Measurements from ENCODE around the gene ST6GALNAC2.
"Not testable (repeated sequence)": the region's sequence is repeated elsewhere in the genome, so short reads cannot be mapped to it uniquely, and the experiment has no call there.

Gene ST6GALNAC2

DNA sequence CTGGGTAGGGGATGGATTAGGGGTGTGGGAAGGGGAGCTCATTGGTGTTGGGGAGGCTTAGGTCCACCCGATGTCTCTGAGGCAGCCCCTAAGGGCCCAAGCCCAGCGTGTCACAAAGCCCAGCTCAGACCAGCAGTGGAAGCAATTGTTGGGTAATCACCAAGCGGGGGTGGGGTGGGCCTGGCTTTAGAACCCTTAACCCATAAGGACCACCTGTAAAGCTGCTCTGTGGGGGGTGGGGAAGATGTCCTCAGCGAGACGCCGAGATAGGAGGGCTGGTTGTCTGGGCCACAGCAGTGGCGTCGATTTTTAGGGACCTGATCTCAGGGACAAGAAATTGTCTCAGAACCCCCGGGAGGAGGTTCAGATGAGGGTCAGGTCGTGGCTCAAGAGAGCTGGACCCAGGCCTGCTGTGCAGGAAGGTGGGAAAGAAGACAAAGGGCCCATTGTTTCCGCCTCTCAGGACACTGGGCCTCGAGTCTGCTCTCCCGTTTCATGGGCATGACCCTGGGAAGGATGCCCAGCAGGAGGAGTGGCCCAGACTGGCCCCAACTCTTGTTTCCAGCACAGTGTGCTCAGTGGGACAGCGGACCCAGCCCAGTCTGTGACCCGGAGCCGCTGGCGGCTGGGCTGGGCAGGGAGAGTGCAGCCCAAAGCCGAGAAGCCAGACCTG is 15.9 kb downstream of the ST6GALNAC2 start:
- DNase-seq = no peak

DNA sequence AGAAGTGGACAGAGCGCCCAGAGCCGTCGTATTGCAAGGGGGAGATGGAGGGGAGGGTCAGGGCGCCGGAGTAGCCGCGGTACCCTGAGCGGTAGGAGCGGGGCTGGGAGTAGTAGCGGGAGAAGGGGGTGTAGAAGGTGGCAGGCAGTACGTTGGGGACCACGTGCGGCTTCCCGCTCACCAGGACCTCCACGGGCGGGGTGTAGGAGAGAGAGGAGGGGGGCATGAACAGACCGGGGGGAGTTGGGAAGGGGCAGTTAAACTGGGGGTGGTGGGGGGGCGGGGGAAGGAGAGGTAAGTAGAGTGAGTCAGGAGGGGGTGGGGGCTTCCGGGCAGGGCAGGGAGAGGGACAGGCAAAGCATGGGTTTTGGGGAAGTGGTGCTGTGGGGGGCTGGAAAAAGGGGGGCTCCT is 16.8 kb downstream of the ST6GALNAC2 start:
- no peak for DNase-seq

DNA sequence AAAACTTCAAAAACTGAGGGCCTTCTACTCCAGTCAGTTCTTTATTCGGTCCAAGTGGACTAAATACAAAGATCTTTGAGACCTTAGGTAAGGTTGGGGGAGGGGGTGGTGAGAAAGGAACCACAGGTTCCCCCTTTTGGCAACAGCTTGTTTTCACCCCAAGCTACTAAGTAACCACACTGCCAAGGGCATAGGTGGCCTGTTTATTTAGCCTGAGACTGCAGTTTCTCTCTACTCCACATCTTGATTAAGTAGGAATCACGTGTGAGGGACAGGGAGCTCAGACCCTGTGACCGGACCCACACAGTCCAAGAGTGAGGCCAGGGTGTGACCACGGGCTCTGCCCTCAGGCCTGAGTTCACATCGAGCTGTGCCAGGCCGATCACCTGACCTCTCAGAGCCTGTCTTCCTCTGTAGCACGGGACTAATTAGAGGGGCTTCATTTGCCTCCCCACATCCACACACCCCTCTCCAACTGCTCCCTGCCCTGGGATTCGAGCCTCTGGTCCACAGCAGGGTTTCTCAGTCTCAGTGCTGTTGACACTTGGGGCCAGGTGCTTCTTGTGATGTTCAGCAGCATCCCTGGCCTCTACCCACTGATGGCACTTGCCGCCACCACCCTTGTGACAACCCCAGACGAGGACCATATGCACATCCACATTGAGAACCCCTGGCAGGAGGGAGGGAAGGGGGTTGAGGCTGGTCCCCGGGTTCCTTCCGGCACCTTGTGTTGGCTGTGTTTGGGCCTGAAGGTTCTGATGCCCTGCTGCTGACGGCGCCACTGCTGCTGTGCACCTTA is 17.8 kb downstream of the ST6GALNAC2 start:
- DNase-seq = no peak

DNA sequence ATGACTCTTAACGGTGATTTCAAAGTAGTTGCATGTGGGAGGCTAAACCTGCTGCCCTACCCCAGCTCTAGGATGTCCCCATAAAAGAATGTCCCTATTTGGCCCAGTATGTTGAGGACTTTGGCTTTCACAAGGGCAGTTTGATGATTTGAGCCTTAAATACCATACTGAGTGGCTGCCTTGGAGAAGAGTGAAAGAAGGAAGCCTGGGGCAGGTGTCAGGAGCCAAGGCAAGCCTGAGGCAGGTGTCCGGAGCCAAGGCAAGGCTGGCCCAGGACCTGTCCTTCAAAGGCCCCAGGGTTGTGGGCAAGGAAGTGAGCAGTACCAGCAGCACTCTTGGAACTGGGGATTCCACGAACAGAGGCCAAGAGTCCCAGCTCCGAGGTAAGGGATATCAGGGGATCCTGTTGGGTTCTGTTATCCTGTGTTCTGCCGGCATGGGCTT is 18.6 kb downstream of the ST6GALNAC2 start:
- DNase-seq = no peak

DNA sequence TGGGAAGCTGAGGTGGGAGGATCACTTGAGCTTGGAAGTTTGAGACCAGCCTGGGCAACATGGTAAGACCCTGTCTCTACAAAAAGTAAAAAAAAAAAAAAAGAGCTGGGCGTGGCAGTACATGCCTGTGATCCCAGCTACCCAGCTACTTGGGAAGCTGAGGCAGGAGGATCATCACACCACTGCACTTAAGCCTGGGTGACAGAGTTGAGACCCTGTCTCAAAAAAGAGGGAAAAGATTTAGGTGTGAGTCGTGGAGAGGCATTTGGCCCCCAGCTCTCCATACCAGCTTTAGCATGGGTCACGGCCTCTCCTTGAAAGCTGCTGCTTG is 19.1 kb downstream of the ST6GALNAC2 start:
- no peak for DNase-seq

DNA sequence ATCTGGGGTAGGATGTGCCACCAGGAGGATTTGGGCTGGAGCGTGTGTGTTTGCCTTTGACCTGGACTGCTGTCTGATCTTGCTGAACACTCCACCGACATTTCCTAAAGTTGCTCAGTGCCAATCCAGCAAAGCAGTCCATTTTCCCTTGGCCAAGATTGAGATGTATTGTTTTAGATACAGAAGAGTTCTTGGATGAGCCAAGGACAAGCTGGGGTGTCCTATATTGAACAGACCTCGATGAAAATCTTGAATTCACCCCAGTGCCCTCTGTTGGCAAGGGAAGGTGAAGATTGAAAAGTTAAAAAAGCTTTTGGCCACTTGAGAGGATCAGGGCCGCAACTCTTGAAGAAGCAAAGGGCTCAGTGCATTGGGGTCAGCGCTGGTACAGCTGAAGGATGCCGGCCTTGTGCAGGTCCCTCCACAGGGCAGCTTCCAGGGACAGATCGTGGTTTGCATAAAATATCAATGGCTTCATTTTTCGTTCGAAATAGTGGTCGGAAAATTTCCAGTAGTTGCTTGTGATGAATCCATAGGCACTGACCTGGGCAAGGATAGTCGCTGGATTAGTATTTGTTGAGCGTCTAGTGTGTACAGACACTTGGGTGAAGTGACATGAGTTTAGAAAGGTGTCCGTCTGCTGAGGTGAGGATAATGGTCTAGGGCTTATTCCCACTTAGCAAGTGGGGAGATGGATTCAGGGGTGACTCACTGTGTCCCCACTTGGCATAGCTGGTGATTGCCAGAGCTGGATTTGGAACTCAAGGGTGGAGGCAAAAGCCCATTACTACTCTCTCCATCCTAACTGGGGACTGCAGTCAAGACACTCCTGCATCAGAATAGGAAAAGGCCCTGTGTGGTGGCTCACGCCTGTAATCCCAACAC is 19.7 kb downstream of the ST6GALNAC2 start:
- no peak for DNase-seq

DNA sequence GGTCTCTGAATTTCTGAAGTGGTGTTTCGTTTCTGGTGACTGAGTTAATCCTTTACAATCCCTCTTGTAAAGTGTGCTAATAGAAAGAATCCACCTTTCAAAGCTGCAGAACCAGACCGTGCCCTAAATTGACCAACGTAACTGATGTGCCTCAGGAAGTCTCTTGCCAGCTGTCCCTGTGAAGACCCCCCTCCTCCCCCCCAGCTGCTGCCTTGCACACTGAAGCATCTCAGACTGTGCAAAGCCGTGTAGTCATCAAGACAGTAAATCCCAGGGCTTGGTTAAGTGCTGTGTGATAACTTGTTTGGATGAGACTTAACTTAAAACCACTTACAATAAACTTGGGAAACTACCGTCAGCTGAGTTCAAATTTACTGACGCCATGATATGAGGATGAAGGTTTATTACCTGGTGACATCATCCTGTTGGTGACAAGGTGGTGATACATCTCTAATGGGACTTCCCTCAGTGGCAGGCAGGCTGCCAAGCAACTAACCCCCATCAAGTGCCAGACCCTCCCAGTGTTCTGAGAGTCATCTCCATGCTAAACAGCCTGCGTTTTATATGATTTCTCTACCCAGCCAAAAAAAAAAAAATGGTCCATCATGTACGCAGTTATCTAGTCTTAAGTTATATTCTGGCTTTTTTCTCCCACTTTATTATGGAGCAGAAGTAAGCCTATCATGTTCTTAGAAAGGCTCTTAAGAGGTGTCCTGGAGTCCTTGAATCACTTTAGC is 20.5 kb downstream of the ST6GALNAC2 start:
- not testable (repeated sequence) for DNase-seq

DNA sequence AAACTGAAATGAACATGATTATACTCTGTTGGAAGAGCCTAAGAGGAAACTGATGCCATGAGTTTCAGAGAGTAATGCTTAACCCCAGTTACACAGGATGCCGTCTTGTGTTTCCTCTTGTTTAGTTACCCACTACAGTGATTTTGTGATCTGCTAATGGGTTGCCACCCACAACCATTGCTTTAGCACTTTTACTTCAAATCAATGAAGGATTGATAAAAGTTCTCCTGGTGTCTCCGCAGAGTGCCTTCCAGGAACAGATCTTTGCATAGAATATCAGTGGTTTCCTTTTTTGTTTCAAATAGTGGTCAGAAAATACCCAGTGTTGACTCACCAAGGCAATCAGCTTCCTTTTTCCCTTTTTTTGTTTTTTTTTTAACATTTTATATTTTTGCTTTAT is 22.3 kb downstream of the ST6GALNAC2 start:
- not testable (repeated sequence) for DNase-seq

DNA sequence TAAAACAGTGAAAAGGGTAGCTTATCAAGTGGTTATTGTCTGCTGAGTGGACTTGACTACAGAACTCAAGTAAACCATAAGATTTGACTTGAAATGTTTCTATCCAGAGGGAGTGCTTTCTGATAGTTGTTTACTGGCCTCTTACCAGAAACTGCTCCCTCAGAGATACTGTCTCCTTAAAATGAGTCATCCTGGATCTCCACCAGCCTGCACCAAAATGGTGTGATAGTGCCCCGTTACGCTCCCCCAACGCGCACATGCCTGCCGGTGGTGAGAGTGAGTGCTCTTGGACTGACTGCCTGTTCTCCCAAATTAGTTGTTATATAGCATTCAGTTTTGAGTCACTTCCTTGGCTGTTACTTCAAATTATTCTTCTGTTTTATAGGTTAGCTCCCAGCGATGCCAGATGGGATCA is 22.9 kb downstream of the ST6GALNAC2 start:
- DNase-seq = no peak

DNA sequence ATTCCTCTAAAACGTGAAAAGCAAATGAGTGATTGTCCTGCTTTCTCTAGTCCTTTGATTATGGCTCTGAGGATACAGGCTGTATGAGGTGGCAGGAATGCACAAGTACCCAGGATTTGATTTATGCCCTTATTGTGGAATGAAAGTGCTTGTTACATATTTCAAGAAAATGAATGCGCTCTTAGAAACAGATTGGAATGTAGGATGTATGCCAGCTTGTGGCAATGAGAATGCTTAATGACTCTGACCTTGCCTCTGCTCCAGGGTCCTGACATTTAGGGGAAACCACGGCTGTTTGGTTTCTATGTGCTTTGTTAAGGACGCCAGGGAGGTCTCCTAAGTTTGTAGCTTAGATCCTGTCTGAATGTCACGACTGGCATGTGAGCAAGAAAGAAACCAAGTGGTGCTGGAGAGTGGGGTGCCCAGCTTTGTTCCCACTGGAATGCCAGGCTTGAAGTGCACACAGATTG is 23.8 kb downstream of the ST6GALNAC2 start:
- DNase-seq = no peak

DNA sequence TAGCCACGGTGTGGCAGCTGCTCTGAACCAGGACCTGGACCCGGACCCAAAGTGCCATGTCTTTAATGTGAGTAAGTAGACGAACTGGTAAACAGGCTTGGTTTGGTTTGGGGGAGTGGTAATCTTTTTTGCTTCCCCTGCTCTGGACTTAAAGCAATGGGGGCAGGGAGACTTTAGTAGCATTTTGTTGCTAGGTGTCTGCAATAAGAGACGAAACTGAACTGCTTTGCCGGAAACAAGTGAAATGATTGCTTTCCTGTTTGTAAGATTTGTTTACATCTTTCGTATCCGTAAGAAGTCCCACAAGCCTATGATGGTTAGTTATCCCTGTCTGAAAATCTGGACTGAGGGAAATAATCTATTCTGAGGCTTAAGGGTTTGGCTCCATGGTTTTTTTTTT is 24.3 kb downstream of the ST6GALNAC2 start:
- DNase-seq = no peak

DNA sequence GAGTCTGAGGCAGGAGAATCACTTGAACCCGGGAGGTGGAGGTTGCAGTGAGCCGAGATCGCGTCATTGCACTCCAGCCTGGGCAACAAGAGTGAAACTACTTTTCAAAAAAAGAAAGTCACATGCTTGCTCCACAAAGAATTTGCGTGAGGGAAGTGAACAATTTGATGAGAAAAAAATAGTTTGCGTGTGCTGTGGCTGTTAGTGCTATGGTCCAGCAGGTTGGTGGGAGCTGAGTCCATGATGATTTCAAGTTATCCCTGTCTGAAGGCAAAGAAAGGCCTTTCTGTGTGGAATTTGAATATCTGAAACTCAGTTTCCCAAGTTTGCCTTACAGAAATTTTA is 24.8 kb downstream of the ST6GALNAC2 start:
- no peak for DNase-seq

DNA sequence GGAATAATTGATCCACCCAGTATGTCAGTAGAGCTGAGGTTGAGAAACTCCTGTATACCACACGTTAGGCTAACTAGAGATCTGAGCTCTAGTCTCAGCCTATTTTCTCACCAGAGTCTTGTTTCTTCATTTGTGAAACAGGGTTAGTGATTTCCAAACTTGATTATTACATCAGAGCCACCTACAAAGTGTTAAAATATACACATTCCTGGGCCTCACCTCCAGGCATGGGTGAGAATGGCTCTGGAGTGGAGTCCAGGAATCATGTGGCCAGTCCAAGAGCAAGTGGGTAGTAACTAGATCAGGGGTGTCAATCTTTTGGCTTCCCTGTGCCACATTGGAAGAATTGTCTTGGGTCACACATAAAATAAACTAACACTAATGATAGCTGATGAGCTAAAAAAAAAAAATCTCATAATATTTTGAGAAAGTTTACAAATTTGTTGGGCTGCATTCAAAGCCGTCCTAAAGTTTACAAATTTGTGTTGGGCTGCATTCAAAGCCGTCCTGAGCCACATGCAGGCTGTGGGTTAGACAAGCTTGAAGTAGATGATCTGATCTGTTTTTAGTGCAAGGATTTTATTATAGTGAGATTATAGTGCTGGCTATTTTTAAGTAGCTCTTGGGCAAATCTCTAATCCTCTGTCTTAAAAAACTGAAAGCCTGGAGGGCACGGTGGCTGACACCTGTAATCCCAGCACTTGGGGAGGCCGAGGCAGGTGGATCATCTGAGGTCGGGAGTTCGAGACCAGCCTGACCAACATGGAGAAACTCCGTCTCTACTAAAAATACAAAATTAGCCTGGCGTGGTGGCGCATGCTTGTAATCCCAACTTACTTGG is 25.4 kb downstream of the ST6GALNAC2 start:
- no peak for DNase-seq

DNA sequence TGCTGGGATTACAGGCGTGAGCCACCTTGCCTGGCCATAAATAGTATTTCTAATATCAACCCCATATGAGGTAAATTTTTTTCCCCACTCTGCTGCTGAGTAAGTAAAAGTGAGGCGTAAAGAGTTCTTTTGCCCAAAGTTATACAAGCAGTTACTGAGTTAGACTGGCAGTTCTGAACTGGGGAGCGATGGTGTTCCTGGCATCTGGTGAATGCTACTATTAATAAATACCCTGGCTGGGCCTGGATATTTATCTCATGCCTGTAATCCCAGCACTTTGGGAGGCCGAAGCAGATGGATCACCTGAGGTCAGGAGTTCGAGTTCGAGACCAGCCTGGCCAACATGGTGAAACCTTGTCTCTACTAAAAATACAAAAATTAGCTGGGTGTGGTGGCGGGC is 26.2 kb downstream of the ST6GALNAC2 start:
- not testable (repeated sequence) for DNase-seq

DNA sequence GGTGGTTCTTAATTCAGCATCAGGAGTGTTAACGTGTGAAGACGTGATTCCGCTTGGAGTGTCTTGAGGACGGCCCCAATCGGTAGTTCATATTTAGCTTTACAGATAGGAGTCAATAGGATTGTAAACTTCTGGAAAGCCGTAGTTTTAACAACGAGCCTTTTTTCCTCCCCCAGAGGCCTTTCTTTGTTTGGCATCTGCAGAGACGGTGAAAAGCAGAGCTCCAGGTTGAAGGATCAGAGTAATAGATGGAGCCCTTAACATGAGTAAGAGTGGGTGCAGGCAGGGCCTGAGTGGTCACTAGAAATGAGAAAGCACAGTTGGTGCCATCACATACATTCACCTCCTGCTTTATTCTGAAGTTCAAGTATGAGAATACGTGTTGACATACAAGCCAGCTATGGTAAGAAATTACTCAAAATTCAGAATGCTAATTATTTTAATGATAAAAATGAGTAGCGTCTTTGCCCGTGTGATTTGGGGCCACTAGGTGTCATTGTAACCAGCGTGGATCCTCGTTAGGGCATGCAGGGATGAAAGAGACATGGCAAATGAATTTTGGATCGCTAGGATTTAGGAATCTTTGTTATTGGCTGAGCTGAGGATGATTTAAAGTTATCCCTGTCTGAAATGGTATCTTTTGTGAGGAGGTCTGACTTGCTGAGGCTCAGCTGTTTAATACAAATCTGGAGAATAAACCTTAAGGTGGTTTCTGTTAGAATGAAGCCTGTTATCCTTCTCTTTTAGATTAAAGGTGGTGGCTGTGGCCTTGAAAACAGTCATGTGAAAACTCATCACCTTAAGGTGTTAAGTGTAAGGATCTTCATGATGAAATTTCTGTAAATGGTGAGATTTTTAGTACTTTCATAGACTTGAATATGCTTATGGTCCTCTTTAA is 27.2 kb downstream of the ST6GALNAC2 start:
- DNase-seq = no peak

DNA sequence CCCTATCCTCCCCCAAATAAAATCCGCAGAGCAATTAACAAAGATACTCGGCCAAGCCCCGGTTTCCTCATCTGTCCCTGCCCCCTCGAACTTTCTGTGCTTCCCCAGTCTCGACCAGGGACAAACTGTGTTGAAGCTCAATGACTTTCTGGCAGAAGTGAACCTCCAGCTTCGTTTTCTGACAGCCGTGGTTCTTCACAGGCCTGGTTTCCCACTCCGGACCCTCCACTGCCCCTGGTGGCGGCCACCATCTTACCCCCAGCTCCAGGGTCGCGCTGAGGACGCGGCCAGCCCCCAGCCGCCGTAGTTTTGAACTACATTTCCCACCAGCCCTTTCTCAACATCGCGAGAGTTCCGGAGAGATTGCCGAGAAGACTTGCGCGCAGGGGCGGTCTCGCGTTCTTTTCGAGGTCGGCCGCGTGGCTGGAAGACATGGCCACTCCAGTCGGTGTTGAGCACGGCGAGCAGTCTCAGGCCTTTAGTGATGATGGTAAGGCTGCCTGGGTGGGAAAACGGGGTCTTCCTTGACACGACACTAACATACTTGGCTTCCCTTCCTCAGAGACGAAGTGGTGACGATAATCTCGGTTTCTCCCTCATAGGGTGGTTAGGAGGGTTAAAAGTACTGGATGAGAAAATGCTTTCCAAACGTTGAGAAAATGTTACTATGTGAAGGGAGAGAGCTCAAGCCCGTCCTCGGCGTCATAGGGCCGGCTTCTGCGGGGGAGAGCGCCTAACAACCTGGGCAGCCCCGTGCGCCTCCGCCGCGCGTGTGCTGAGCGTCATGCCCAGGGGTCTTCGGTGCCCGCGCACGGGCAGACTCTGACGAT is 28.1 kb downstream of the ST6GALNAC2 start:
- DNase-seq = peak; percentile 87

DNA sequence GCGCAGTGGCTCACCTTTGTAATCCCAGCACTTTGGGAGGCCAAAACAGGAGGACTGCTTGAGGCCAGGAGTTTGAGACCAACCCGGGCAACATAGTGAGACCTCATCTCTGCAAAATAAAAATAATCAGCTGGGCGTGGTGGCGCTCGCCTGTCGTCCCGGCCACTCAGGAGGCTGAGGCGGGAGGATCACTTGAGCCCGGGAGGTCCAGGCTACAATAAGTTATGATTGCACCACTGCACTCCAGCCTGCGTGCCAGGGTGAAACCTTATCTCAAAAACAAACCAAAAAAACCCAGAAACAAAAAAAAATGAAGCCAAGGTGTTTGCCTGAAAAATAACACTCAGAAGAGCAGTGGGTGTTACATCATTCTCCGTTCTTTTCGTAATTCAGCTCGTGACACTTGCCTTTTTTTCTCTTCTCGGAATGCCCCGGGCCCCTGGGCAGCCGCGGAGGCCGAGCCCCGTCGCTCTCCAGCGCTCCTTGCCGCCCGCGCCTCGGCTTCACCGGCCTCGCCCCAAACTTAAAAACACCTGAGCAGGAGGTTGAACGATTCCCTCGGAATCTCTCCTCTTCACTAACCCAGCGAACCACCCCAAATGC is 28.8 kb downstream of the ST6GALNAC2 start:
- DNase-seq = no peak

DNA sequence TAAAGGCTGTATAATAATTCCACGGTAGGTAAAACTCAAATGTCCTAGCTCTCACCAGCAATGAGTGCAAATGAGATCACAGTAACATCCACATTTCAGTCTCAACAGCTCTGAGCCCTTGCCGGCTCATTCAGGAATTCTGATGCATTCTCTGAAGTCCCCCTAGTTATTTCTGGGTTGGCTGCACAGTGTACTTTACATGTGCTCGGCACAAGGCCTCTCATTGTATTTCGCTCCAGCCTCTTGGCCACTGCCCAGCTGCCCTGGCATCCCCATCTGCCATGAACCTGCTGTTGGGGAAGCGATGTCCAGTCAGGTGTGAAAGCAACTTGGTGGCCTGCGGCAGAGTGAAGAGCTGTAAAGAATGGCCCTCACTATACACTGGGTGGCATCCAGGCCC is 31.5 kb downstream of the ST6GALNAC2 start:
- no peak for DNase-seq

DNA sequence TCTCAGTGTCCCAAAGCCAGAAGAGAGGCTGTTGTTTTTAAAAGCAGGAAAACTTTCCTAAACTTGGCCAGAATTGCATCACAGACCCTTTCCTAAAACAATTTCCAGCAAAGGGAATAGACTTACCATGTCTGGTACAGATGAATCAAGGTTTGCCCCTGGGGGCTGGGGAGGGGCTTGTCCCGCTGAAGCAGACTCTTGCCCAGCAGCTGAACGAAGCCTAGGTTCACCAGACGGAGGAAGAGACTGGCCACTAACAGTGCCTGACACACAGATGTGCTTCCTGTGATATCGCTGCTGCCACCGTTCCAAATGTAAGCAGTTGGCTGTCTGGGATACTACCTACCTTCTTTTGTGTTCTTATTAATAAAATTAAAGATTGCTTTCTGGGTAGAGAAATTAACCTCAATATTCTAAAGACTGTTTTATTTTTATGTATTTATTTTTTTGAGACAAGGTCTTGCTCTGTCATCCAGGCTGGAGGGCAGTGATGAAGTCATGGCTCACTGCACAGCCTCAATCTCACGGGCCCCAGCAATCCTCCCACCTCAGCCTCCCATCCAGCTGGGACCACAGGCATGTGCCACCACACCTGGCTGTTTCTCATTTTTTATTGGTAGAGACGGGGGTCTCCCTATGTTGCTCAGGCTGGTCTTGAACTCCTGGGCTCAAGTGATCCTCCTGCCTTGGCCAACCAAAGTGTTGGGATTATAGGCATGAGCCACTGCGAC is 32.3 kb downstream of the ST6GALNAC2 start:
- no peak for DNase-seq
